WTC11 (cell line): ENCODE measurements around the gene WNT2. TPM values are rescaled to one million over a fixed set of nuclear protein-coding genes. Genes with fewer than 3 reads are reported as not detected.

Experiments
- ATAC-seq: fragments of 200-7000 bp; cut with Tn5 transposase; 2 replicates; pipeline ENCODE4 v1.10.0; 2021; ENCODE audit warnings: mild to moderate bottlenecking, moderate library complexity
- CTCF ChIA-PET: fragments of 300-600 bp; sonication (Branson Sonifier 250); formaldehyde crosslinking; loops from one replicate; lab custom pipeline; 2021; ENCODE audit warnings: antibody characterized with exemption; lab: Charles Lee
- POLR2A ChIA-PET: fragments of 350-600 bp; sonication (Branson Sonifier 250); formaldehyde crosslinking; loops from one replicate; lab custom pipeline; 2021; ENCODE audit warnings: antibody characterized with exemption; lab: Charles Lee
- DNase-seq: peaks from one replicate; pipeline ENCODE4 v3.0.0; 2021; ENCODE audit warnings: low spot score
- H3K27ac Mint-ChIP-seq: 2 replicates; pipeline ENCODE4 v1.8.0; 2021; ENCODE audit warnings: mixed read lengths
- H3K27me3 Mint-ChIP-seq: 2 replicates; pipeline ENCODE4 v1.8.0; 2021; ENCODE audit warnings: low read depth, mild to moderate bottlenecking, moderate library complexity, mixed read lengths
- H3K36me3 Mint-ChIP-seq: 2 replicates; pipeline ENCODE4 v1.8.0; 2021; ENCODE audit warnings: mixed read lengths
- H3K4me1 Mint-ChIP-seq: 2 replicates; pipeline ENCODE4 v1.8.0; 2022; ENCODE audit warnings: mixed read lengths
- H3K4me3 Mint-ChIP-seq: 2 replicates; pipeline ENCODE4 v1.8.0; 2021; ENCODE audit warnings: mild to moderate bottlenecking, moderate library complexity, mixed read lengths
- H3K9me3 Mint-ChIP-seq: 2 replicates; pipeline ENCODE4 v1.8.0; 2021; ENCODE audit warnings: mixed read lengths
- ATF2 ChIP-seq: sonication (generic); formaldehyde crosslinking; IDR thresholded peaks from 2 replicates; pipeline ENCODE4 v1.8.1; 2022; ENCODE audit warnings: low read depth, missing genetic modification reagents, borderline replicate concordance
- CBFB ChIP-seq: sonication (generic); formaldehyde crosslinking; IDR thresholded peaks from 2 replicates; pipeline ENCODE4 v1.8.1; 2022; ENCODE audit warnings: mild to moderate bottlenecking, low read depth, missing genetic modification reagents
- E2F1 ChIP-seq: sonication (generic); formaldehyde crosslinking; IDR thresholded peaks from 2 replicates; pipeline ENCODE4 v1.8.0; 2022; ENCODE audit warnings: mild to moderate bottlenecking, missing genetic modification reagents
- E2F5 ChIP-seq: sonication (generic); formaldehyde crosslinking; IDR thresholded peaks from 2 replicates; pipeline ENCODE4 v1.8.1; 2022; ENCODE audit warnings: mild to moderate bottlenecking, moderate library complexity, missing genetic modification reagents
- EMX1 ChIP-seq: fragments of 250-450 bp; sonication (Bioruptor Pico); IDR thresholded peaks from 2 replicates; pipeline ENCODE4 v1.8.0; 2021; ENCODE audit warnings: mild to moderate bottlenecking
- ETV6 ChIP-seq: sonication (generic); formaldehyde crosslinking; IDR thresholded peaks from 2 replicates; pipeline ENCODE4 v1.8.1; 2022; ENCODE audit warnings: mild to moderate bottlenecking, missing genetic modification reagents
- FOXK1 ChIP-seq: sonication (generic); formaldehyde crosslinking; IDR thresholded peaks from 2 replicates; pipeline ENCODE4 v1.8.0; 2022; ENCODE audit warnings: mild to moderate bottlenecking, moderate library complexity, missing genetic modification reagents
- GTF2I ChIP-seq: fragments of 250-450 bp; sonication (Bioruptor Pico); conservative IDR thresholded peaks from 2 replicates; pipeline ENCODE4 v1.4.0; 2021; ENCODE audit warnings: mild to moderate bottlenecking
- JAZF1 ChIP-seq: fragments of 250-450 bp; sonication (Bioruptor Pico); IDR thresholded peaks from 2 replicates; pipeline ENCODE4 v1.9.0; 2021; ENCODE audit warnings: moderate library complexity, mild to moderate bottlenecking, inconsistent platforms
- JUN ChIP-seq: sonication (generic); formaldehyde crosslinking; IDR thresholded peaks from 2 replicates; pipeline ENCODE4 v1.8.0; 2023; ENCODE audit warnings: mild to moderate bottlenecking, missing genetic modification reagents
- MLX ChIP-seq: sonication (generic); formaldehyde crosslinking; IDR thresholded peaks from 2 replicates; pipeline ENCODE4 v1.8.1; 2023; ENCODE audit warnings: mild to moderate bottlenecking, missing genetic modification reagents, moderate library complexity
- MXD4 ChIP-seq: fragments of 250-450 bp; sonication (Bioruptor Pico); IDR thresholded peaks from 2 replicates; pipeline ENCODE4 v1.8.0; 2021; ENCODE audit warnings: mild to moderate bottlenecking, moderate library complexity, borderline replicate concordance
- NR2C2 ChIP-seq: sonication (generic); formaldehyde crosslinking; IDR thresholded peaks from 2 replicates; pipeline ENCODE4 v1.8.0; 2022; ENCODE audit warnings: mild to moderate bottlenecking, missing genetic modification reagents
- PRDM15 ChIP-seq: sonication (generic); formaldehyde crosslinking; IDR thresholded peaks from 2 replicates; pipeline ENCODE4 v1.8.0; 2022; ENCODE audit warnings: missing genetic modification reagents
- SMAD4 ChIP-seq: sonication (generic); formaldehyde crosslinking; IDR thresholded peaks from 2 replicates; pipeline ENCODE4 v1.8.0; 2022; ENCODE audit warnings: mild to moderate bottlenecking, missing genetic modification reagents
- TEAD1 ChIP-seq: sonication (generic); formaldehyde crosslinking; IDR thresholded peaks from 2 replicates; pipeline ENCODE4 v1.8.0; 2022; ENCODE audit warnings: mild to moderate bottlenecking, missing genetic modification reagents
- ZBTB21 ChIP-seq: sonication (generic); formaldehyde crosslinking; IDR thresholded peaks from 2 replicates; pipeline ENCODE4 v1.8.1; 2023; ENCODE audit warnings: mild to moderate bottlenecking, missing genetic modification reagents, borderline replicate concordance
- ZNF219 ChIP-seq: sonication (generic); formaldehyde crosslinking; IDR thresholded peaks from 2 replicates; pipeline ENCODE4 v1.8.0; 2023; ENCODE audit warnings: missing genetic modification reagents, mild to moderate bottlenecking, borderline replicate concordance
- ZNF416 ChIP-seq: fragments of 250-450 bp; sonication (Bioruptor Pico); IDR thresholded peaks from 2 replicates; pipeline ENCODE4 v1.9.0; 2021; ENCODE audit warnings: mild to moderate bottlenecking, inconsistent platforms
- ZNF512 ChIP-seq: sonication (generic); formaldehyde crosslinking; IDR thresholded peaks from 2 replicates; pipeline ENCODE4 v1.8.1; 2022; ENCODE audit warnings: missing genetic modification reagents, borderline replicate concordance
- ZNF532 ChIP-seq: fragments of 250-450 bp; sonication (Bioruptor Pico); IDR thresholded peaks from 2 replicates; pipeline ENCODE4 v1.9.0; 2021; ENCODE audit warnings: mild to moderate bottlenecking, borderline replicate concordance
- total RNA-seq: library from RNA; stranded (reverse); gene quantifications from 3 replicates; pipeline ENCODE4 v1.2.3, GENCODE V29; 2021
- TF ChIP-seq, protein P1 (sequence below): sonication (generic); formaldehyde crosslinking; IDR thresholded peaks from 2 replicates; pipeline ENCODE4 v1.8.0; 2022; ENCODE audit warnings: mild to moderate bottlenecking, missing genetic modification reagents

Gene WNT2
- total RNA-seq, 1 experiment from 2014 or later: not detected

- TF ChIP-seq MXD4 (no peak), PRDM15 (CRISPR knock-in tag) (no peak), SMAD4 (CRISPR knock-in tag) (no peak), TEAD1 (CRISPR knock-in tag) (no peak), E2F1 (CRISPR knock-in tag) (no peak), E2F5 (CRISPR knock-in tag) (no peak), ETV6 (no peak)
Measured at GRCh38 chr7:117279931-117280557, 42.8 kb downstream of the WNT2 start.

GRCh38 chr7:117279203-117279602 lies 43.7 kb downstream of the WNT2 start:
- no peak overlapping the region for H3K27ac Mint-ChIP-seq
- H3K27me3 Mint-ChIP-seq: no peaks in the 10 kb centered on the region
- CTCF ChIA-PET: no interaction called here
- POLR2A ChIA-PET: no interaction called here
- no peaks in the 10 kb centered on the region for H3K4me1 Mint-ChIP-seq
- no peak overlapping the region for H3K4me3 Mint-ChIP-seq
- H3K9me3 Mint-ChIP-seq: no peaks in the 10 kb centered on the region
- no peaks in the 10 kb centered on the region for H3K36me3 Mint-ChIP-seq
- DNase-seq: no peak
- ATAC-seq: no peak
- TF ChIP-seq ZBTB21 (CRISPR knock-in tag) (no peak), NR2C2 (CRISPR knock-in tag) (no peak), ATF2 (CRISPR knock-in tag) (no peak), MLX (CRISPR knock-in tag) (no peak), FOXK1 (CRISPR knock-in tag) (no peak), ZNF219 (no peak), JUN (CRISPR knock-in tag) (no peak), GTF2I (CRISPR knock-in tag) (no peak), EMX1 (CRISPR knock-in tag) (no peak), JAZF1 (CRISPR knock-in tag) (no peak), ETV6 (no peak), ZNF532 (no peak), ZNF512 (CRISPR knock-in tag) (no peak), ZNF416 (CRISPR knock-in tag) (no peak), CBFB (no peak)
- TF ChIP-seq, protein P1, sequence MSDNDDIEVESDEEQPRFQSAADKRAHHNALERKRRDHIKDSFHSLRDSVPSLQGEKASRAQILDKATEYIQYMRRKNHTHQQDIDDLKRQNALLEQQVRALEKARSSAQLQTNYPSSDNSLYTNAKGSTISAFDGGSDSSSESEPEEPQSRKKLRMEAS (CRISPR knock-in tag): no peak

More at GRCh38 chr7:117279931-117280557, 42.8 kb downstream of the WNT2 start:
- ChIA-PET CTCF (no interaction called here), POLR2A (no interaction called here)
- Mint-ChIP-seq H3K9me3 (no peaks in the 10 kb centered on the region), H3K27ac (no peak overlapping the region), H3K27me3 (no peaks in the 10 kb centered on the region), H3K4me1 (no peaks in the 10 kb centered on the region), H3K4me3 (no peak overlapping the region), H3K36me3 (no peaks in the 10 kb centered on the region)
- ATAC-seq: no peak
- no peak for DNase-seq
